Measurements from ENCODE around the gene SYCP1.
"Not testable (repeated sequence)": the region's sequence is repeated elsewhere in the genome, so short reads cannot be mapped to it uniquely, and the experiment has no call there.

Gene SYCP1

GRCh38 chr1:114896795-114897194 lies 42.1 kb downstream of the SYCP1 start:
- H3K4me3 ChIP-seq (ENCODE audit: low read depth, low read length): no peak overlapping the region
- no peak for TF ChIP-seq CTCF (IDR thresholded peaks at IDR 0.05; ENCODE audit: borderline replicate concordance, insufficient read depth, low read depth, low read length)

GRCh38 chr1:114901814-114902213 lies 47.2 kb downstream of the SYCP1 start:
- no peak overlapping the region for H3K4me3 ChIP-seq (ENCODE audit: low read depth, low read length)
- TF ChIP-seq CTCF (IDR thresholded peaks at IDR 0.05; ENCODE audit: borderline replicate concordance, insufficient read depth, low read depth, low read length): no peak

- no peak for TF ChIP-seq CTCF (IDR thresholded peaks at IDR 0.05; ENCODE audit: borderline replicate concordance, insufficient read depth, low read depth, low read length)
- H3K4me3 ChIP-seq (ENCODE audit: low read depth, low read length): no peak overlapping the region
These were observed 47.7 kb downstream of the SYCP1 start for GRCh38 chr1:114902343-114902742.

- no peak for TF ChIP-seq CTCF (IDR thresholded peaks at IDR 0.05; ENCODE audit: borderline replicate concordance, insufficient read depth, low read depth, low read length)
- no peak overlapping the region for H3K4me3 ChIP-seq (ENCODE audit: low read depth, low read length)
These were observed 48.8 kb downstream of the SYCP1 start for GRCh38 chr1:114903480-114903879.

GRCh38 chr1:114915720-114916119 lies 61.1 kb downstream of the SYCP1 start:
- H3K4me3 ChIP-seq (ENCODE audit: low read depth, low read length): not testable (repeated sequence)

- H3K4me3 ChIP-seq (ENCODE audit: low read depth, low read length): no peak overlapping the region
- no peak for TF ChIP-seq CTCF (IDR thresholded peaks at IDR 0.05; ENCODE audit: borderline replicate concordance, insufficient read depth, low read depth, low read length)
These were observed 71.9 kb downstream of the SYCP1 start for GRCh38 chr1:114926607-114927006.

- no peak overlapping the region for H3K4me3 ChIP-seq (ENCODE audit: low read depth, low read length)
- TF ChIP-seq CTCF (IDR thresholded peaks at IDR 0.05; ENCODE audit: borderline replicate concordance, insufficient read depth, low read depth, low read length): no peak
These were observed 72.7 kb downstream of the SYCP1 start for GRCh38 chr1:114927401-114927800.

GRCh38 chr1:114956570-114956969 lies 101.9 kb downstream of the SYCP1 start:
- H3K4me3 ChIP-seq (ENCODE audit: low read depth, low read length): no peak overlapping the region
- TF ChIP-seq CTCF (IDR thresholded peaks at IDR 0.05; ENCODE audit: borderline replicate concordance, insufficient read depth, low read depth, low read length): peak; percentile 32; the same call in 1 of the 2 replicates

Data from GM12875 (cell line).